Activated T-cell treated with anti-CD3 and anti-CD28 coated beads for 24 hours (primary cell): ENCODE data around the gene KLHDC9.
A peak's percentile ranks its signal among the peaks of the same experiment; 100 is the strongest.

Experiments used
- DNase-seq: peaks from one replicate; pipeline ENCODE4 v3.0.0-alpha.2; 2020; ENCODE audit warnings: low read depth

Gene KLHDC9

DNA sequence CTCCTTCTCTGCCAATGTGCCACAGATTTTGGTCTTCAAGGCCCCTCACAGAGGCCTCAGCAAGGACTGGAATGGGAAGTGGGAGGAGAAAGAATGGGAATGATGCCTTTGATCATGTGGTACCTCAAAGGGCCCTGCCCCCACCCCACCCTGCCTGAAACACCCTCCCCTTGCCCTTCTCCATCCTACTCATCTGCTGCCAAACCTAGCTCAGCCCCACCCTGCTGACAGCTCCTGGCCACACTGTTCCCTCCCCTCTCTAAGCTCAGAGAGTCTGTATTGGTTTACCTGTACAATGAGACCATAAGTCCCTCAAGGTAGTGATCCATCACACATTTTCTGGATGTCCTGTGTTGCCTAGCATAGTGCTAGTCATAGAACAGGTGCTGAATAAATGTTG lies 21.8 kb upstream of the KLHDC9 start:
- no peak for DNase-seq

DNA sequence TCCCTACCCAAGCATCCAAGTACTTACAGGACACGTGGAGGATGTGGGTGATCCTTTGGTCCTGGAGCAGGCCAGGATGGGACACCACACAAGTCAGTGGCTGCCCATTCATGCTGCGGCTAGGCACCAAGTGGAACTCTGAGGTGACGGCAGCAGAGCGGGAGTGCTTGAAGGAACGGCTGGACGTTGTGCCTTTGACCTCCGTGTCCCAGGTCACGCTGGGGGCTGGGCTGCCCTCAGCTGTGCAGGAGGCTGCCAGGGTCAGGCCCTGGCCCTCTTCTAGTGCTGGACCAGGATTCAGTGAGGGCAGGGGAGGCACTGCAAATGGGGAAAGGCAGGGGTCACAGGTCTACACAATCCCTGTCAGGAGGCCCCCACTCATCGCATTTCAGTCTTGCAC lies 20.7 kb upstream of the KLHDC9 start:
- DNase-seq = no peak

DNA sequence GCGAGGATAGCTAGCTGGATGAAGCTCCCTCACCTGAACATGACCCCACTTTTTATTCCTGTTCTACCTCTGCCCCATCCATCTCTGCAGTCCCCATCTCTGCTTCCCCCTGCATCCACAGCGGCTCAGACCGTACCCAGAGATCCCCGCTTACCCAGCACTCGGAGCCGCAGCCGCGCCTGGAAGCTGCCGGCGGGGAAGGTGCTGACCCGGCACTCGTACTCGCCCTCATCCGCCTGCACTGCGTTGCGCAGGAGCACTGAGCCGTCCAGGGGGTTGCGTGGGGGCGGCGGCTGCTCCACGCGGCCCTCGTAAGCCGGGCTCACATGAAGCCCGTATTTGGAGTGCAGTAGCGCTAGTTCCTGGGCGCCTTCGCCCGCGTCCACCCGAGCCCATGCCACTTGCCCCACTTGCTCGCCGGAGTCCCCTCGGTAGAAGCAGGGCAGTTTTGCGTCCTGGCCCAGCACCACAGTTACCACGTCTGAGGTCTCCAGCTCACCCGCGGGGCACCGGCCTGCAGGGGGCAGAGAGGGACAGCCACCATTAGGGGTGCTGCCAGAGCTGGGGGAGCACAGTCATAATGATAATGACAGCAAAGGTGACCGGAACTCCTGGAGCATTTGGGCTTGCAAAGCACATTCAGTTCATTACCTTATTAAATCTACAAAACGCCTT lies 18.6 kb upstream of the KLHDC9 start:
- no peak for DNase-seq

DNA sequence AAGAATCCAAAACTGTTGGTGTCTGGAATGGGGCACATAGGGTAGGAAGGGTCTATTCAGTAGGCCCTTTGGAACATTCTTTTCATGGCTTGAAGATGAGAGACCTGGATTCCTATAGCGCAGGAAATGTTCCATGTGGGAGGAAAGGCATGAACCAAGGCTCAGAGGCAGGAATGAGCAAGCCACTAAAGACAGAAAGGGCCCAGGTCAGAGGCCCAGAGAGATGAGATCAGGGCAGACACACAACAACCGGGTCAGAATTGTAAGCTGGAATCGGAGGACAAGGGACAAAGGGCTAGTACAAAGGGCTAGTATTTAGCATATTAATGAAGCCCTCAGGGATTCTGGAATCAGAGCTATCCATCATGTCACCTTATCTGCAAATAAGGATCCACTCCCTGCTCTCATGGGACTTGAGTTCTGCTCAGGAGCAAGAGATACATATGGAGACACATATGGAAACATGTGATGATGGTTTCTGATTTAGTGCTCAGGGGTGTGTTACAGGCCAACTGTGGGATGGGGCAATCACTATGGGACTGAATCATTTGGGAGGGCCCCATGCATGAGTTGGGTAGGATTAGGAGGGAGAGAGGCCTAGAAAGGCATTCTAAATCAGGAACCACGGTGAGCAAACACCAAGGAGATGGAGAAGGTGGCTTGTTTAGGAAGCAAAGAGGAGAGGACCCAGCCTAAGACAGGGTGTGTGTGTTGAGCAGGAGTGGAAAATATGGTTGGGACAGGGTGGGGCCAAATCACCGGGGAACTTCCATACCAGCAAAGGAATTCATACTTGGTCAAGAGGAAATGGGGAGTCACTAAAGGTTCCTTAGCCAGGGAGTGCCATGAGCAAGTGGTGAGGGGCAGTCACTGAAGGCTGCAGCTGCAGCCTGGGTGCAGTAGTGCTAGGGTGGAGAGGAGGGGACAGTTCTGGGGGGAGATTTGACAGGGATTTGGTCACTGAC lies 17.4 kb upstream of the KLHDC9 start:
- DNase-seq = no peak

DNA sequence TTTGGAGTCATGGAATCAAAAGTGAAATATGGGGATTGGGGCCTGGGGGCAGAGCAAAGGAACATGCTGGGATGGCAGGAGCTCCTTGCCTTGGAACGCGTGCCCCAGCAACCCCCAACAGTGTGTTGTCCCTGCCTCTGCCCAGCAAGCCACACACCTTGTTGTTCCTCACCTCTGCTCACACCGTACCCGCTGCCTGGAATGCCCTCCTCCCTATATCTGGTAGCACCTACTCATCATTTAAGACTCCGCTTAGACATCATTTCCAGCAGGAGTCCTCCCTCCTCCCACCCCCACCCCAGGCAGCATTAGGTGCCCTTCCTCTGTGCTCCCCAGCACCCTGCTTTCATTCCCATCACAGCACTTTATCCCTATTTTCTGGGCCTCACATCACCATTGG lies 16.6 kb upstream of the KLHDC9 start:
- no peak for DNase-seq

DNA sequence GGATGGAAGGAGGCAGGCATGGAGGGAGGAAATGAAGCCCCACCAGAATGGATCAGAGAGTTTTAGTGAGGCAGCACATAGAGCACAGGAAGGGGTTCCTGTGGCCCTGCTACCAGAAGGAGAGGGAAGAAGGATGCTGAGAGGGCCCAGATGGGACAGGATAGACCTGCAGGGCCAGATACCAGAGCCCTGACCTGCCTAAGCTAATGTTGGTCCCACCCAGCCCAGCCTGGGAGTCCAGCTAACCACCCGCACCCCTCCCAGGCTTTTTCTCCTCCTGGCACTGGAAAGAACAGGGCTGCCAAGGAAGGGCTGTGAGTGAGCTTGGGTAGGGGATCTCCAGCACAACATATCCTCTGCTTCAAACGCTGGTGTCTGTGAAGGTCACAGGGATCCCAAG lies 15.7 kb upstream of the KLHDC9 start:
- no peak for DNase-seq

DNA sequence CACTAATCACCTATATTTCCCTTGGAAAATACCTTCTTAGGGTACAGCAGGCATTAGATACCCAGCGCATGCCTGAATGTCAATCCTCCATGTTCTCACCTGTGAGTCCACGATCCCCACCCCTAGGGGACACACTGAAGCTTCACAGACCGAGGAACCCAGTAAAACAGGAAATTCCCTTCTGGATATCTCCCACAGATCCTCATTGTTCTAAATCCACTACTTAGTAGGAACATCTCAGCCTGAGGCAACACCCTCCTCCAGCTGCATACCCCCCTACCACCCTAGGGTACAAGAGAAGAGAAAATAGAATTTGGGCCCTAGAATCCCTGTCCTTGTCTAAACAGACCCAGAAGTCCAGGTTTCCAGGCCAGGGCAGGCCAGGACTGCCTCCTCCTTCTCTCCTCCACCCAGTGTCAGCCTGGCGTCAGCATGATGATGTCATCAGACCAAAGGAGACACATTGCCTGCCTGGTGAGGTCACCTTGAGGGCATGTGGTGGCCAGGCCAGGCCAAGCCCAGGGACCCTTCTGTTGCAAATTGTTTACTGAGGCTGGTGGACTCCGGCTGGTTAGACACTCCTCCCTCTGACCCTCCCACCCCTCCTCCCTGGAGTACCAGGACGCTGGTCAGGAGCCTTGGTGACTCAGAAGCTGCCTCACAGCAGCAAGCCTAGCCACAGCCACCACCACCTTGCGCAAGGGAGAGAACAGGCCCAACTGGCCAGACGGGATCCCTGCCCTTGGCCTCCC lies 15.0 kb upstream of the KLHDC9 start:
- DNase-seq = no peak

DNA sequence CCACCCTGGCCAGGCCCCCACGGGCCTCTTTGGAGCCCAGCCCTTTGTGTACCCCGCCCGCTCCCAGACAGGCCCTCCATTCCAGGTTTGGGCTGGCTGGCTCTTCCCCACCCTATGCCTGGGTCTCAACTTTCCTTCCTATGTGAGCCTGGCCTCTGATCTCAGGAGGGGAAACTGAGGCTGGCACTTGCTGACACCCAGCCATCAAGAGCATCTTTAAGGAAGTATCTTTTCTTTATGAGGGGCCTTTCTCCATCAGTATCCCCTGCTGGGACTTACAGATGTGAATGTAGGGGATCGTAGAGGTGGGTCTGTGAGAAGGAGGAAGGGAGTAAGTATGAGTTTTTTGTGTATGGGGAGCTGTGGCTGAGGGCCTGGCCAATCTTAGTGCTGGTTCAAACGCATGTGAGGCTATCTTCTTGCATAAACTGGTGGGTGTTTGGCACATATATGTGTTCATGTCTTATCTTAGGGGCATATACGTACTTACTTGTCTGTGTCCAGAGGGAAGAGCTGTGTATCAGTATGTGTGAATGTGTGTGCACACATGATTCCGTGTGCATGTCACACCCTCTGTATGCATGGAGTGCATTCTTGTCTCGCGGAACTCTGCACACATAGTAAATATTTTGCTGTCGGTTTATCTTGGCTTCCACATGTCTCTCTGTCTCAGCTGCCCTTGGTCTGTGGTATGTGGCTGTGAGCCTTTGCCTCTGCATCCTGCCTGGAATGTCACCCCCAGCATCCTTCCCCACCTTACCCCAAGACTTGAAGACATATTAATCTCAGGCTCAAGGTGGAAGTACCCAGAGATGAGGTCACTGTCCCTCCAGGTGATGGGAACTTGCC lies 14.2 kb upstream of the KLHDC9 start:
- DNase-seq = no peak

DNA sequence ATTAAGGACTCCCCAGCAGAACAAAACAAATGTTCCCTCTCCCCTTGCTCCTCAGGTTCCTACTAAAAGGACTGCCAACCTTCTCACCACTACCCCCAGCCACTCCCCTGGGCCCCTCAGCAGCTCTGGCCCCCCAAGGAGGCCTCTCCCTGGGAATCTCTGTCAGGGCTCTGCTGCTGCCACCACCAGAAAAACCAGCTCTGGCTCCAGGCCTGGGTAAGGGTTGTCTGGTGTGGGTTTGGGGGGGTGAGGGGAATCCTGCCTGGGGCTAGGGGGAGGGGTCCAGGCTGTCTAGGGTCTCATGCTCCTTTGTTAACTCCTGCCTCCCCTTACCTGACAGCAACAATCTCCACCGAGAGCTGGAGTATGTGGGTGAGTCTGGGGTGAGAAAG lies 13.6 kb upstream of the KLHDC9 start:
- DNase-seq = no peak

DNA sequence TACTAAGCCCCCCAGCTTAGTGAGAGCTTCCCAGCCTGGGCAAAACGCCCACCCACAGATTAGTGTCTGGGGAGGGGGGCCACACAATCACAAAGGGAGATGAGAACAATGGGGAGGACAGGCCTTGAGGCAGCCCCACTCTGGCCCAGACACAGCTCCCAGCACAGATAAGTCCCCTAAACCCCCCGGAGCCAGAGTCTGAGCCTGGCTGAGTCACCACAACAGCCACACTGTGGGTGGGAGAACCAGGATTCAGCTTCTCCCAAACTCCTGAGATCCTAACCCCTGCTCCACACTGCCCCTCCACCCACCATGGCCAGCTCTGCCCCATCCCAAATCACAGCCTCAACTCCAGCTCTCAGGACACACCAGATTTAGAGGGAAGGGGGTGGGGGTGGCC lies 13.0 kb upstream of the KLHDC9 start:
- DNase-seq = no peak

DNA sequence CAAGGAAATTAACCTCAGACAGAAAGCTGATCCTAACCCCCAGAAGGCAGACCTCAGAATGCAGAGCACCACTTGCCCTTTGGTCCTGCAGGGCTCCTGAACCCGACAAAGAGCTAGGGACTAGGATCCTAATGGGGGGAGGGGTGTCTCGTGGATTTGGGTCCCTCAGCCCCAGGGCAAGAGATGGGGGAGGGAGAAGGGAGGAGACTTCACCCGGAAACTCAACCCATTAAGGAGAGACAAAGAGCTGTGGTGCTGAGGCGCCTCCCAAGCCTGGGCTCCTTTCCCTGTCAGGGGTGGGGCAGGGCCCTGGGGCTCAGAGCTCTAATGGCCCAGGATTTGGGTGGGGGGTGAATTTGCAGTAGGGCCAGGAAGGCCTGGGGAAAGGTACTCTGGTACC lies 11.7 kb upstream of the KLHDC9 start:
- no peak for DNase-seq

DNA sequence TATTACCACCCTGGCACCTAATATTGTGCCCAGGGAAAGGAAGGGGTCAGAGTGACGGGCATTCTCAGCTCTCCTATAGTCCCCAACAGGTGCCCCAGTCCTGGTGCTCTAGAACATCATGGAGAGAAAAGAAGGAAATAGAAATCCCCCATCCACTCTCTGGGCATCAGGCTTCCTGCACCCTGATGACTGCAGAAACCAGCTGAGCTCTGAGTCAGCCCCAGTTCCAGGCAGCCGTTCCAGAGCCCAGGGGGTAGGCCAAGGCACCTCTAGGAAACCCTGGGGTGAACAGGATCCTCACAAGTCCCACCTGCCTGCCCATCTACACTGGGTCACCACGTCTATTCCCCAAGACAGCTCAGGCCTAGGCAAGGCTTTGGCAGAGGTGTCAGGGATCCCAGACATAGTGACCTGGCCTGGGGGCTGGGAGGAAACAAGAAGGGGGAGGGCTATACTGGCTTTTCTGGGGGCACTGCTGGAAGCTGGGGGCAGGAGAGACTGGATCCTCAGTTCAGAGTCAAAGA lies 9.5 kb upstream of the KLHDC9 start:
- no peak for DNase-seq

DNA sequence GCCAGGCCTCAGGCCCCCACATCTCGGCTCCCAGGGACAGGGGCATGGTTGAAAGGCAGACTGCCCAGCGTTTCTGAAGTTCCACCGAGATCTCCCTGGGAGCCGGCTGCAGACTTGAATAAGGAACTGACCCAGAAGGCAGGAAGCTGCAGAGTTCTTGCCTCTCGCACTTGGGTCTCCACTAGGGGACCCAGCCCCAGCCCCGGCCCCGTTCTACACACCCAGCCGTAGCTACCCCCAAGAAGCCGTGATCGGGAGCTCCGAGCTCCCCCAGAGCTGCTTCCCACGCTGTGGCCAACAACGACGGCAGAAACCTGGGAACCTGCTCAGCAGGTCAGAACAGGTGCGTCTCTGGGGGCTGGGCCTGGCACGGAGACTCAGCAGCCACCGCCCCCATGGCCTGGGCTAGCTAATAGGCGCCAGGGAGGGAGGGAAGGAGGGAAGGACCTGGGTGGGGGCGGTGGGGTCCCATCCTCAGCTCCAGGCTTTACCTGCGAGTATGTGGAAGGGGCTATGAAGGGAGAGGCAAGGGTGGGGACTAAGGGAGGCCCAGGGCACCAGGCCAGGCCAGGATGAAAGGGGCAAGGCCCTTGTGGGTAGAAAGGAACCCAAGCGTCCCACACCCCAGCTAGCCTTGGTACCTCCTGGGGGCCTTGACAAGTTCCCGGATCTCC lies 8.8 kb upstream of the KLHDC9 start, which contains the start of gene NECTIN4:
Gene NECTIN4, minus strand, starts transcription at position 308 of the 674 bp plus-strand sequence. Its CDS starts 262 bp downstream, at position 46.
- no peak for DNase-seq

DNA sequence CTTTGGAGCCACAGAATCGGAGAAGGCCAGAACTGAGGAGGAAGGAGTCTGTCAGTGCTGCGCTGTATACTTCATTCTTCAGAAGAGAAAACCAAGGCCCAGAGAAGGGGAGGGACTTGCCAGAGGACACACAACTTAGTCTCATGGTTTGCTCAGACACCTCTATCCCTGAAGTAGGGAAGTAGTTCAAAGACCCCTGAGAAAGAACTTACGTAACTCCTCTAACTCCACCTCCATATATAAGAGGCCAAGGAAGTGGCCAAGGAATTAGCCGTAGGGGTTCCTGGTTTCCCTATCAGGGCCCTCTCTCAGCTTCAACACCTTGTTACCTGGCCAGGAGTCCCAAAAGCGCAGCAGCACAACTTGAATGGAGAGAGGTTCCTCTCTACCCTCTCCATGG lies 8.2 kb upstream of the KLHDC9 start:
- DNase-seq = no peak

DNA sequence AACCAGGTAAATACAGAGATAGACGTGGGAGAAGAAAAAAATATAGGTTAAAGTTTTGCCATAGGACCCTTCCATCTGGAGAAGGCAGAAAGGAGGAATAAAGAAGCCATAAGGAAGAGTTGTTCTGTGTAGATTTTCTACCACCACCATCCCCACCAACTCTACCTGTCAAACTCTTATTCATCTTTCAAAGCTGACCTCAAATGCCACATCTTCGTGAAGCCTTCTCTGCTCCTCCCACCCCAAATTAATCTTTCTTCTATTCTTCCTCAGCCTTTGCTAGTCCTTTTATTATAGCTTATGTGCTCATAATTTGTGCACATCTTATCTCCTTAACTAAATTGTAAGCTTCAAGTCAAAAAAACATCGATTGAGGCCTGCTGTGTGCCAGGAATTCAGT lies 7.5 kb upstream of the KLHDC9 start:
- DNase-seq = no peak

DNA sequence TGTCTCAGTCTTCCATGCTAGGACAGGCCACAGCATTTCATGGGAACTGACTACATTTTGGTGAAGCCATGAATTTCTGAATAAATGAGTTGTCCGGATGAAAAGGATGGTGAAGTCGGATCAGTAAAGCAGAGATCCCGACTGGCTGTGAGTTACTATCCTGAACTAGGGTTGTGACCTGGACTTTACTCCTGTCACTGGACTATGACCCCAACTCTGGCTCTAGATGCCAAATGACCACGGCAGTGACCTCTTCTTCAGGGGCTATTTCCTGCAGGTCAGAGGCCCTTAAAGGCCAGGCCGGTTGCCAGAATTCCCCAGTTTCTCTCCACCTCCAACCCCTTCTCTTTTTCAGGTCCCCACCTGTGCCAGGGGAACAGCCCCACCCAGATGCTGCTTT lies 7.1 kb upstream of the KLHDC9 start:
- DNase-seq = no peak

DNA sequence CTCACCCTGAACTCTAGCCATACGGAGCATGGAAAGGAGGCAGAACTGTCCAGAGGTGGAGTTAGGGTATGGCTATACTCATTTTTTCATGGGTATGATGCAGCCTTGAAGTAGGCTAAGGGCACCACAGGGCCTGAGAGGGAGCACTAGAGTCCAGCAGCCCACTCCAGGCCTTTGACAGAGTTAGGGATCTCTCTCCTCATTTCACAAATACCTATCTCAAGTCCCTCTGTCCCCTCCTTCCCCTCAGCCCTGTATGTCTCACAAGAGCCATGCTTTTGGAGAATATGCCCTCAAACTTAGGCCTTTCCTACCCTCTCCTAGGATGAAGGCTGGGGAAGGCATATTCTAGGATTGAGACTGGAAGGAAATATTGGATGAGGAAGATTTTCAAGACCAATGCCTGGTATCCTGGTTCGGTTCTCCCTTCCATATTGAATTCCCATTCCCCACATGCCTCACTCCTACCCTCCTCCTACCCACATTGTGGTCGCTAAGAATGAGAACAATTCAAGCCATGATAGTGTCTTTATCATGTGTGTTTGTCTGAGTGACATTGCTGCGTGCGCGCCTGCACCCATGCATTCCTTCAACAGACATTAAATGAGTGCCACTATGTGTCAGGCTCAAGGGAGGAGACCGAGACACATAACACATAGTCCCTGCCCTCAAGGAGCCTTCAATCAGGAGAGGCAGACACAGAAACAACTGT lies 6.2 kb upstream of the KLHDC9 start:
- DNase-seq = no peak

DNA sequence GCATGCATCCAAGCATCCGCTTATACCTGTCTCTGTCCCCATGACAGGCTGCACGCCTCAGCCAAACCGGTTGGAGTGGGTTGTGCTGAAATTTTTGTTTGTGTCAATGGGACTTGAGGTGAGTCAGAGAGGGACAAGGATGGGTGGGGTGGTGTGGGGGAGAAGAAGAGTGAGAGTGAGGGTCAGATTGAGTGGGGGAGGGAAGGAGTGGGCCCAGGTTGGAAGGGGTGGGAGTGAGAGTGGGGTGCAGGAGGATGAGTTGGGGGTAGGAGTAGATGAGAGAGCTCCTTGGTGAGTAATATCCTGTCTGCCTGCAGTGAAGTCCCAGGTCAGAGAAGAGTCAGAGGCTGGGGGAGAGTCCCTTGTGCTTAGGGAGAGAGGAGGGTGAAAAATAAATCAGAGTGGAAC lies 5.5 kb upstream of the KLHDC9 start:
- DNase-seq = peak; percentile 43

DNA sequence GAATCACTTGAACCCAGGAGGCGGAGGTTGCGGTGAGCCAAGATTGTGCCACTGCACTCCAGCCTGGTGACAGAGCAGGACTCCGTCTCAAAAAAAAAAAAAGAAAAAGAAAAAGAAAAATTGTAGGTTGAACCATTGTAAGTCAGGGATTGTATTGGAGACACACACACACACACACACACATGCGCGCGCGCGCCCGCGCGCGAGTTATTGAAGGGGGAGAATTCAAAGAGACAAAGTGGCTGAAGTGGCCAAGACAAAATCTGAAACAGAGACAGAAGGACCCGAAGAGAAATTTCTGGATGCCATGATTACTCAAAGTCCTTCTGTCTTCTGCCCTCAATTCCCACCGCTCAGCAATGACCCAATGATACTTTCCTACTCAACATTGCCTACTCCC lies 3.7 kb upstream of the KLHDC9 start:
- DNase-seq = no peak

DNA sequence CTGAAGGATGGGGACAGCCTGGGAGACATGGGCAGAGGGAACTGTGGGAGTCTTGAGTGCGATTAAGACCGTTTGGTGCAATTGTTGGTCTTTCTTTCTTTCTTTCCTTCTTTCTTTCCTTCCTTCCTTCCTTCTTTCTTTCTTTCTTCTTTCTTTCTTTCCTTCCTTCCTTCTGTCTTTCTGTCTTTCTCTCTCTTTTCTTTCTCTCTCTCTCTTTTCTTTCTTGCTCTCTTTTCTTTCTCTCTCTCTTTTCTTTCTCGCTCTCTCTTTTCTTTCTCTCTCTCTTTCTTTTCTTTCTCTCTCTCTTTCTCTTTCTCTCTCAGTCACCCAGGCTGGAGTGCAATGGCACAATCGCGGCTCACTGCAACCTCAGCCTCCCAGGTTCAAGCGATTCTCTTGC lies 2.9 kb upstream of the KLHDC9 start:
- DNase-seq = no peak
